Fibroblast of gingiva (primary cell): ENCODE results near the gene OPCML.

Source experiments
- DNase-seq: peaks from one replicate; pipeline ENCODE4 v3.0.0-alpha.2; 2011; ENCODE audit warnings: low read depth

OPCML gene

GRCh38 chr11:132894606-132895005 is 637.7 kb downstream of the OPCML start:
- DNase-seq: no peak

- no peak for DNase-seq
Measured at GRCh38 chr11:132892876-132893275, 639.4 kb downstream of the OPCML start.

GRCh38 chr11:132888226-132888625 is 644.1 kb downstream of the OPCML start:
- no peak for DNase-seq

GRCh38 chr11:132886335-132886734 is 646.0 kb downstream of the OPCML start:
- no peak for DNase-seq

GRCh38 chr11:132883241-132883640 is 649.1 kb downstream of the OPCML start:
- no peak for DNase-seq

- DNase-seq: no peak
Measured at GRCh38 chr11:132881622-132882021, 650.7 kb downstream of the OPCML start.

- DNase-seq: no peak
Measured at GRCh38 chr11:132878111-132878510, 654.2 kb downstream of the OPCML start.

- DNase-seq: no peak
Measured at GRCh38 chr11:132876705-132877104, 655.6 kb downstream of the OPCML start.

- no peak for DNase-seq
Measured at GRCh38 chr11:132876239-132876638, 656.1 kb downstream of the OPCML start.

GRCh38 chr11:132874638-132875037 is 657.7 kb downstream of the OPCML start:
- DNase-seq: no peak

GRCh38 chr11:132873841-132874240 is 658.5 kb downstream of the OPCML start:
- no peak for DNase-seq

GRCh38 chr11:132872211-132872610 is 660.1 kb downstream of the OPCML start:
- DNase-seq: no peak

- no peak for DNase-seq
Measured at GRCh38 chr11:132866783-132867545, 665.3 kb downstream of the OPCML start.

GRCh38 chr11:132865623-132866022 is 666.7 kb downstream of the OPCML start:
- no peak for DNase-seq

- no peak for DNase-seq
Measured at GRCh38 chr11:132864811-132865576, 667.3 kb downstream of the OPCML start.

GRCh38 chr11:132862933-132863332 is 669.4 kb downstream of the OPCML start:
- DNase-seq: no peak

- DNase-seq: no peak
Measured at GRCh38 chr11:132862137-132862536, 670.2 kb downstream of the OPCML start.

- DNase-seq: no peak
Measured at GRCh38 chr11:132859306-132859705, 673.0 kb downstream of the OPCML start.

GRCh38 chr11:132858223-132858622 is 674.1 kb downstream of the OPCML start:
- DNase-seq: no peak

- DNase-seq: no peak
Measured at GRCh38 chr11:132856032-132856431, 676.3 kb downstream of the OPCML start.

- no peak for DNase-seq
Measured at GRCh38 chr11:132855516-132855915, 676.8 kb downstream of the OPCML start.

- DNase-seq: no peak
Measured at GRCh38 chr11:132853886-132854285, 678.4 kb downstream of the OPCML start.

- DNase-seq: no peak
Measured at GRCh38 chr11:132852361-132852760, 679.9 kb downstream of the OPCML start.
